HG03571 (cell line): ENCODE data around the gene AKAP1.

Experiments
- ATAC-seq: cut with Tn5 transposase; IDR thresholded peaks from one replicate; pipeline ENCODE4 v1.9.1; 2021; ENCODE audit not compliant: unreplicated experiment

AKAP1 gene

GRCh38 chr17:57105591-57105990, 20.5 kb downstream of the AKAP1 start:
- ATAC-seq, result no peak

GRCh38 chr17:57106107-57106835, 21.2 kb downstream of the AKAP1 start:
- no peak for ATAC-seq

GRCh38 chr17:57106836-57107497, 21.9 kb downstream of the AKAP1 start:
- no peak for ATAC-seq

- no peak for ATAC-seq
These were observed 22.6 kb downstream of the AKAP1 start for GRCh38 chr17:57107498-57108101.

GRCh38 chr17:57108671-57109392, 23.8 kb downstream of the AKAP1 start:
- no peak for ATAC-seq

GRCh38 chr17:57109393-57110151, 24.5 kb downstream of the AKAP1 start:
- ATAC-seq, result no peak

- no peak for ATAC-seq
These were observed 25.1 kb downstream of the AKAP1 start for GRCh38 chr17:57110152-57110542.

- no peak for ATAC-seq
These were observed 25.7 kb downstream of the AKAP1 start for GRCh38 chr17:57110579-57111325.

GRCh38 chr17:57111386-57111785, 26.3 kb downstream of the AKAP1 start:
- no peak for ATAC-seq

GRCh38 chr17:57113011-57113410, 28.0 kb downstream of the AKAP1 start:
- ATAC-seq, result no peak

GRCh38 chr17:57113656-57114055, 28.6 kb downstream of the AKAP1 start:
- no peak for ATAC-seq

- no peak for ATAC-seq
These were observed 29.1 kb downstream of the AKAP1 start for GRCh38 chr17:57114085-57114673.

GRCh38 chr17:57115377-57115776, 30.3 kb downstream of the AKAP1 start:
- ATAC-seq, result no peak

GRCh38 chr17:57115916-57116315, 30.9 kb downstream of the AKAP1 start:
- ATAC-seq, result no peak

- no peak for ATAC-seq
These were observed 32.8 kb downstream of the AKAP1 start for GRCh38 chr17:57117798-57118197.

GRCh38 chr17:57120814-57121213, 35.8 kb downstream of the AKAP1 start:
- ATAC-seq, result no peak

- no peak for ATAC-seq
These were observed 36.4 kb downstream of the AKAP1 start for GRCh38 chr17:57121308-57122042.

- ATAC-seq, result no peak
These were observed 39.0 kb downstream of the AKAP1 start for GRCh38 chr17:57124053-57124452.

GRCh38 chr17:57125406-57125805, 40.4 kb downstream of the AKAP1 start:
- ATAC-seq, result no peak
